ENCODE measurements around the gene MBLAC1.

The MBLAC1 gene

DNA sequence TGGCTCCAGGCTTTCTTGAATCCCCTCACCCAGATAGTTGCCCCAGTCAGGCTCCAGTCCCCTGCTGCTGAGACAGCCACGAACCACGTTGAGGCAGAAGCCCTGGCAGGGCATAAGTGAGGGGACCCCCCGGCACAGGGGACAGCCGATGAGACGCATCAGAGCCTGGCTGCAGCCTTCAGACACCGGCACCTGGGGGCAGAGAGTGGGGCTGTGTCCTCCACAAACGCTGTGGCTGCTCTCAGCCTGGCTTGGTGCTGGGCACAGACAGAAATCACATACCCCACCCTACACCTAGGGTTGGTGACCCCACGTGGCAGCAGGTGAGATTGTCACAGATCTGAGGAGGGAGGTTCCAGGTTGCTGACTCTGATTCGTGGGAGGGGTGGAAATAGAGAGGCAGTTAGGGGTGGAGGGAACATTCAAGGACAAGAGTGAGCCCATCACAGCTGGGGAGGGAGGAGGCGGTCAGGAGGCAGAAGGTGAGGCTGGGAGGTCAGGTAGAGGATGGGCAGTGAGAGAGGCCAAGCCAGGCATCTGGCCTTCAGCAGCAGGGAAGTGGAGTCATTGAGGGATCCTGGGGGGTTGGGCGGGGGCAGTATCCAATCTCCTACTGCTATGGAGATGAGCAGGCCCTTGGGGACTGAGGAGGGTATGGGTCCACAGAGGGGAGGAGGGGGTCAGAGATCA, 47.2 kb downstream of the MBLAC1 start:
- no peak for DNase-seq

DNA sequence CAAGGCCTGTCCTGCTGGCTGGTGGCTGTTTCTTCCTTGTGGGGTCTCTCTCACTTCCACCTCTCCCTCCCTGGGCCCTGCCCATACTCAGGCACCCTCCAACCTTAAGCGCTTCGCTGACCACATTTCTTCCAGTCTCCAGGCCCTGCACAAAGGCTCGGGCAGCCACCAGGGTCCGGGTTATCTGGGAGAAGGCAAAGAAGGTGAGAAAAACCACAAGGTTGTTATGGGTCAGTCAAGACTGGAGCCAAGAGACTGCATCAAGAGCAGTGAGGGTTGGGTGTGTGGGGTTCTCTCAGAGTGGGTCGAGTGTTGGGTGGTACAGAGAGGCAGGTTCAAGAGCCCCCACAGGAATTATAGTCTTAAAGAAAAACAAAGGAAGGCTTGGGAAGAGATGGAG, 47.8 kb downstream of the MBLAC1 start:
- DNase-seq, result no peak

GRCh38 chr7:100175296-100175935, 48.6 kb downstream of the MBLAC1 start:
- no peak for DNase-seq

DNA sequence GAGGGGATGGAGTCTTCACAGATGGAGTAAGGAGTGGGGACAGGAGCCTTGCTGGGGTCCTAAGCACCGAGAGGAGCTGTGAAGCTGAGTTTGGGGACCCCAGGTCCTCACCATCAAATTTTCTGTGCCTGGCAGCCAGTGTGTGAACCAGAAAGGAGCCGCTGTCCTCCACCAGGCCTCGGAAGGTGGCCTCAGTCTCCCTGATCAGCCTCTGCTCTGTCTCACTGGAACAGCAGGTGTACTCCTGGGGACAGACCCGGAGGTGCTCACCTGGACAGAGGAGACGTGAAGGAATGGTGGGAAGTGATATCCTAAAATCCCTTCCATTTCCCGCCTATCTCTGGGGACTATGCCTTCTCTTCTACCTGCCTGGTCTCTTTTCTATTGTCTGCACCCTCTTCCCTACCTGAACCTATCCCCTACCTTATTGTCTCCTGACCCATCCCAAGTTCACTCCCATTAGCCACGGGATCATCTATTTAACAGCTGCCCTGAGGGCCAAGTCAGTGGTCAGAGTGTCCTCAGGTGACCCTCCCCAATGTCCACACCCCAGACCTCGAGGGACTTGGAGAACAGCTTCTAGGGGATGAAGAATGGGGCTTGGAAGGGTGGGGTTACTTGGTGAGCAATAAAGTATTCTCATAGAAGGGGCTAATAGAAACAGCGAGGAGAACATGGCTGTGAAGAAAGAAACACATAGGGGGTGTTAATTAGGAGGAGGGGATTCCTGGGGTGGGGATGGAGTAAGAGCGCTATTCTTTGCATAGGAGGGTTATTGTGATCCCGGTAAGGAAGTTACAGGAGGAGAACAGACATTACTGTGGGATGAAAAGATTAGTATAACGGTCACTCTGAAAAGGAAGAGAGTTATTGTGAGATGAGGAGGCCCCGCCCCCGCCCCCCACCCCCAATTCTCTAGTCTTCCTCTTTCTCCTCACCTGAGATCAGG, 49.6 kb downstream of the MBLAC1 start:
- DNase-seq, result no peak

- peak; percentile 98 for DNase-seq
These were observed 50.6 kb downstream of the MBLAC1 start, which contains the start of the genes GPC2 and STAG3 for GRCh38 chr7:100177045-100178001. TSS of gene GPC2 (minus strand) at chr7:100177381. CDS start at chr7:100177199, 182 bp downstream. TSS of gene STAG3 (plus strand) at chr7:100177918. CDS start at chr7:100180557, 2,639 bp downstream.
